ENCODE data around the gene ST3GAL6.

Gene ST3GAL6

DNA sequence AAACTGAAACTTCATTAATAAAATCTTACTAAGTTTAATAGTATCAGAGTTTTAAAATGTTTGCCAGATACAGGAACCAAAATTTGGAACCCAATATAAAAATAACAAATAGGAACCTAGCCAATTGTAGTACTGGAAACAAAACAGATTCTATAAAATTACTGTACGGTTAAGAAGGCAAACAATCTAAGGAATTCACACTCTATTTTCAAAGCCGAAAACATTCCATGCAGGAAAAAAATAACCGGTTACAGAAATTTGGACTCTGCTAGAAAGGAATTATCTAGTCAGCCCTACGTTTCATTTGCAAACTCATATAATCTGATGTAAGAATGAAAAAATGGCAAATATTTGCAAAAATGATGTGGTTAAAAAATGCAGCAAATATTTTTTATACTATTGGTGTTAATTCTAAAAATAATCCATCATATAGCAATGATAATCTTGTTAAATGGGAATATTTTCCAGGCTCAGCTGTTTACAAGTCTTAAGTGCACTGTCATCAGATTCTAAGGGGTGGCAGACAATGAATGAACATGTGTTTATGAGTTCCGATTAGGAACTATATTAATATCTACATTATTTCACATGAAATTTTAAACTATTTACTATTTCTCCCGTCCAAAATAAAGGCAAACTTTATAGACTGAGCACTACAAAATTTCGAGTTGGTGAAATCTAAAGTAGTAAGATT lies 80.3 kb downstream of the ST3GAL6 start:
- in situ Hi-C loops (cut with HindIII; ENCODE audit: low sequenced_read_pairs), result no loop called here
